ENCODE data around the gene RAI2. TPM values are rescaled to one million over a fixed set of nuclear protein-coding genes. Genes with fewer than 3 reads are reported as not detected.

The RAI2 gene
- total and polyA plus RNA-seq, 2 donors (not counting 1 experiment from before 2014, with no cell fraction given) = 0.91 to 2.1 TPM

DNA sequence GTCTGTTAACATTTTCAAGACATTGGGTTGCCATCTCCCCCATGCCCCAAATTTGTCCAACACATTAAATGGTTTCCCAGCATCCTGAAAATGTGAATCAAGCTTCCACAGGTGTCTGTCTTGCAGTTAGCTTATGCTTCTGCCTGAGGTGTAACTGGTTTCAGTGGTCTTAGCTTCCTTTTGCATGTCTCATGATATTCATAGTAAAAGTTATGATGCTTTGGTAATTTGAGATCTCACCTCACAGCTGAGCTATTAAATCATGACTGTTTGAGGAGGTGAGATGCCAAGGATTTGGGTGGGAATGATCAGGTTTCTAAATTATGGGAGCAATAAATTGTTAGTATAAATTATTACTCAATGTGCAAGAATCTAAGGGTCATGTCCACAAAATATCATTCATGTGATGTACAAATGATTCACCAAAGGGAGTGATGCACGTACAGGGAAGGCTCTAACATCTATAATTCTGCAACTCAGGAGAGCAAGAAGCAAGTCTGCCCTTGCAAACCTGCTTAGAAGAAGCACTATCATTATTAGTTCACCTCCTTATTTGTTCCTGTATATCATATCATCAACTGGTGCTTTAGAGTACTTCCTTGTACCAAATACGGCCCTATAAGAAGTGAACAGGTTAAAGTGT lies 17.1 kb upstream of the RAI2 start:
- no peaks in the 10 kb centered on the region for H4K20me1 ChIP-seq (ENCODE audit: control insufficient read depth, extremely low read depth, insufficient read depth, low read length)
- no peak overlapping the region for H3K27ac ChIP-seq (ENCODE audit: insufficient read depth, low read length)
- no peaks in the 10 kb centered on the region for H3K9me3 ChIP-seq (ENCODE audit: control insufficient read depth, insufficient read depth, low read depth, low read length)
- no peak overlapping the region for H3K9ac ChIP-seq (ENCODE audit: insufficient read depth, low read length)
- H3K4me2 ChIP-seq (ENCODE audit: extremely low read depth, insufficient read depth, low read length) = no peak overlapping the region
- H2AFZ ChIP-seq (ENCODE audit: low read length) = no peak overlapping the region
- TF ChIP-seq EZH2 (IDR thresholded peaks at IDR 0.05; ENCODE audit: low read length, missing control alignments) = no peak
- TF ChIP-seq, protein P1, sequence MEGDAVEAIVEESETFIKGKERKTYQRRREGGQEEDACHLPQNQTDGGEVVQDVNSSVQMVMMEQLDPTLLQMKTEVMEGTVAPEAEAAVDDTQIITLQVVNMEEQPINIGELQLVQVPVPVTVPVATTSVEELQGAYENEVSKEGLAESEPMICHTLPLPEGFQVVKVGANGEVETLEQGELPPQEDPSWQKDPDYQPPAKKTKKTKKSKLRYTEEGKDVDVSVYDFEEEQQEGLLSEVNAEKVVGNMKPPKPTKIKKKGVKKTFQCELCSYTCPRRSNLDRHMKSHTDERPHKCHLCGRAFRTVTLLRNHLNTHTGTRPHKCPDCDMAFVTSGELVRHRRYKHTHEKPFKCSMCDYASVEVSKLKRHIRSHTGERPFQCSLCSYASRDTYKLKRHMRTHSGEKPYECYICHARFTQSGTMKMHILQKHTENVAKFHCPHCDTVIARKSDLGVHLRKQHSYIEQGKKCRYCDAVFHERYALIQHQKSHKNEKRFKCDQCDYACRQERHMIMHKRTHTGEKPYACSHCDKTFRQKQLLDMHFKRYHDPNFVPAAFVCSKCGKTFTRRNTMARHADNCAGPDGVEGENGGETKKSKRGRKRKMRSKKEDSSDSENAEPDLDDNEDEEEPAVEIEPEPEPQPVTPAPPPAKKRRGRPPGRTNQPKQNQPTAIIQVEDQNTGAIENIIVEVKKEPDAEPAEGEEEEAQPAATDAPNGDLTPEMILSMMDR (conservative IDR thresholded peaks at IDR 0.05 in 1 of 2, IDR thresholded peaks at IDR 0.05 in 1 of 2; ENCODE audit: low read depth in 1 of 2, low read length in 2 of 2) = no peak
- H3K27me3 ChIP-seq (ENCODE audit: control insufficient read depth, insufficient read depth, low read length) = no peaks in the 10 kb centered on the region
- H3K36me3 ChIP-seq (ENCODE audit: control insufficient read depth, insufficient read depth, low read length) = no peaks in the 10 kb centered on the region
- H3K4me1 ChIP-seq (ENCODE audit: control insufficient read depth, extremely low read depth, insufficient read depth, low read length) = no peaks in the 10 kb centered on the region
- no peak overlapping the region for H3K4me3 ChIP-seq (replicated peaks in 1 of 4; ENCODE audit: control extremely low read depth in 1 of 4, insufficient read depth in 1 of 4, low read depth in 3 of 4, low read length in 4 of 4)
- H3K79me2 ChIP-seq (ENCODE audit: control insufficient read depth, insufficient read depth, low read length) = no peaks in the 10 kb centered on the region
- peak in 1 of 2 donors; percentile 26 for DNase-seq (ENCODE audit: low read depth in 2 of 2)

DNA sequence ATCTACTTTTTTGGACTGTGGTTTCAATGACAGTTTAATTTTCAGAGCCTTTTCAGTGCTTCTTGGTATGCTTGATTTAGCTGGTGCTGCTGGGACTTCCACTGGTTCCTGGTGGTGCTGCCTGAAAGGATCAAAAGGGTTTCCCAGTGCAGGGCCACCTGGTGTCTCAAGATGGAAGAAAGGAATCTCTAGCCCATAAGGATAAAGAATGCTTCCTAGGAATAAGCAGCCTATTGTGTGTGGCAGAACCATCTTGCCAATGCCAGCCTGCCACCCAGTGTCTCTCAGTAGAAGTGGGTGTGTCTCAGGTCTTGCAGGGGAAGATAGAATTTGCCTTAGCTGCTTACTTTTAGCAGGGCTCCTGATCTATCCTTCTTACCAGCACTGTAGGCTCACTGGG lies 15.0 kb upstream of the RAI2 start:
- H4K20me1 ChIP-seq (ENCODE audit: control insufficient read depth, extremely low read depth, insufficient read depth, low read length) = no peaks in the 10 kb centered on the region
- no peaks in the 10 kb centered on the region for H3K4me1 ChIP-seq (ENCODE audit: control insufficient read depth, extremely low read depth, insufficient read depth, low read length)
- H3K9ac ChIP-seq (ENCODE audit: insufficient read depth, low read length) = no peak overlapping the region
- H3K36me3 ChIP-seq (ENCODE audit: control insufficient read depth, insufficient read depth, low read length) = no peaks in the 10 kb centered on the region
- TF ChIP-seq, protein P1 (conservative IDR thresholded peaks at IDR 0.05 in 1 of 2, IDR thresholded peaks at IDR 0.05 in 1 of 2; ENCODE audit: low read depth in 1 of 2, low read length in 2 of 2) = no peak
- TF ChIP-seq EZH2 (IDR thresholded peaks at IDR 0.05; ENCODE audit: low read length, missing control alignments) = no peak
- no peaks in the 10 kb centered on the region for H3K27me3 ChIP-seq (ENCODE audit: control insufficient read depth, insufficient read depth, low read length)
- H2AFZ ChIP-seq (ENCODE audit: low read length) = no peak overlapping the region
- no peaks in the 10 kb centered on the region for H3K9me3 ChIP-seq (ENCODE audit: control insufficient read depth, insufficient read depth, low read depth, low read length)
- no peaks in the 10 kb centered on the region for H3K79me2 ChIP-seq (ENCODE audit: control insufficient read depth, insufficient read depth, low read length)
- H3K4me2 ChIP-seq (ENCODE audit: extremely low read depth, insufficient read depth, low read length) = no peak overlapping the region
- no peak overlapping the region for H3K27ac ChIP-seq (ENCODE audit: insufficient read depth, low read length)
- no peak for DNase-seq (ENCODE audit: low read depth in 2 of 2)
- H3K4me3 ChIP-seq (replicated peaks in 1 of 4; ENCODE audit: control extremely low read depth in 1 of 4, insufficient read depth in 1 of 4, low read depth in 3 of 4, low read length in 4 of 4) = no peak overlapping the region

DNA sequence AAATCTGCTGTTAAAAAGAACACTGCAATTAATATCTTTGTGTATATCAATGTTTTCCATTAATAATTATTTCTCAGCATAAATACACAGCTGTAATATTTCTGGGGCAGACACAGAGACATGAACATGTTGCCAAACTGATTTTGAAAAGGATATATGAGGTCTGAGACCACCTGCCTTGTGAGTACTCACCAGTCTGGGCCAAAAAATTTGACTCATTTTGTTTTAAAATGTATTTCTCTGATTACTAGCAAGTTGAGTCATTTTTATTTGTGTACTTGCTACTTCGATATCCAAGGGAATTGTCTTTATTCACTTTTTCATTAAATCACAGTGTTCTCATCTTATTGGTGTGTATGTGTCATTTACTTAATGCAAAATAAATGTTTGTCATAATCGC lies 8.5 kb upstream of the RAI2 start:
- no peak overlapping the region for H3K27ac ChIP-seq (ENCODE audit: insufficient read depth, low read length)
- no peaks in the 10 kb centered on the region for H3K27me3 ChIP-seq (ENCODE audit: control insufficient read depth, insufficient read depth, low read length)
- TF ChIP-seq EZH2 (IDR thresholded peaks at IDR 0.05; ENCODE audit: low read length, missing control alignments) = no peak
- TF ChIP-seq, protein P1 (conservative IDR thresholded peaks at IDR 0.05 in 1 of 2, IDR thresholded peaks at IDR 0.05 in 1 of 2; ENCODE audit: low read depth in 1 of 2, low read length in 2 of 2) = no peak
- H3K9me3 ChIP-seq (ENCODE audit: control insufficient read depth, insufficient read depth, low read depth, low read length) = no peaks in the 10 kb centered on the region
- no peak overlapping the region for H2AFZ ChIP-seq (ENCODE audit: low read length)
- no peaks in the 10 kb centered on the region for H3K4me1 ChIP-seq (ENCODE audit: control insufficient read depth, extremely low read depth, insufficient read depth, low read length)
- no peaks in the 10 kb centered on the region for H3K36me3 ChIP-seq (ENCODE audit: control insufficient read depth, insufficient read depth, low read length)
- no peak overlapping the region for H3K4me2 ChIP-seq (ENCODE audit: extremely low read depth, insufficient read depth, low read length)
- H3K4me3 ChIP-seq (replicated peaks in 1 of 4; ENCODE audit: control extremely low read depth in 1 of 4, insufficient read depth in 1 of 4, low read depth in 3 of 4, low read length in 4 of 4) = no peak overlapping the region
- DNase-seq (ENCODE audit: low read depth in 2 of 2) = no peak
- no peak overlapping the region for H3K9ac ChIP-seq (ENCODE audit: insufficient read depth, low read length)
- H4K20me1 ChIP-seq (ENCODE audit: control insufficient read depth, extremely low read depth, insufficient read depth, low read length) = no peaks in the 10 kb centered on the region
- H3K79me2 ChIP-seq (ENCODE audit: control insufficient read depth, insufficient read depth, low read length) = no peaks in the 10 kb centered on the region

Measured in fibroblast of lung (primary cell).